ENCODE data around the gene YIF1B.
"Not testable (repeated sequence)": the region's sequence is repeated elsewhere in the genome, so short reads cannot be mapped to it uniquely, and the experiment has no call there.

Gene YIF1B

GRCh38 chr19:38265213-38265861 lies 50.4 kb downstream of the YIF1B start:
- ChIA-PET POLR2A (ENCODE audit: low non-redundant PET) (interaction anchor here (0.6 to 3.9 kb wide), 8 partner anchors 14 to 49 kb away, joined by 3 to 29 read pairs (median 5); partner anchors contain the start of gene C19orf33), CTCF (interaction anchor here (0.6 to 0.7 kb wide), 3 partner anchors 24 to 70 kb away, joined by 3 to 4 read pairs (median 3); no protein-coding TSS in a partner anchor)
- no peak for TF ChIP-seq CTCF (conservative IDR thresholded peaks at IDR 0.05; ENCODE audit: low read depth)
- H3K27ac ChIP-seq, result peak overlapping the region; percentile 96
- DNase-seq (ENCODE audit: low spot score), result peak; percentile 34

GRCh38 chr19:38264486-38265212 lies 51.1 kb downstream of the YIF1B start, which contains the start of gene SPINT2:
TSS of gene SPINT2 (plus strand) at chr19:38264573. CDS start at chr19:38264893, 320 bp downstream.
- CTCF ChIA-PET, result interaction anchor here (0.6 to 0.7 kb wide), 2 partner anchors 24 to 54 kb away, joined by 3 to 4 read pairs; no protein-coding TSS in a partner anchor
- peak within 1 kb of the TSS; percentile 96 for H3K27ac ChIP-seq
- no peak for TF ChIP-seq CTCF (conservative IDR thresholded peaks at IDR 0.05; ENCODE audit: low read depth)

GRCh38 chr19:38263689-38264485 lies 51.9 kb downstream of the YIF1B start:
- H3K27ac ChIP-seq, result peak overlapping the region; percentile 96
- ChIA-PET POLR2A (ENCODE audit: low non-redundant PET) (interaction anchor here (0.5 to 3.9 kb wide), 3 partner anchors 12 to 223 kb away, joined by 3 to 29 read pairs (median 6); partner anchors contain the start of gene C19orf33), CTCF (interaction anchor here (0.7 kb wide), 1 partner anchor 23 kb away, joined by 4 read pairs; no protein-coding TSS in a partner anchor)
- TF ChIP-seq CTCF (conservative IDR thresholded peaks at IDR 0.05; ENCODE audit: low read depth), result no peak
- DNase-seq (ENCODE audit: low spot score), result peak; percentile 95

More at GRCh38 chr19:38264486-38265212, 51.1 kb downstream of the YIF1B start, which contains the start of gene SPINT2:
- POLR2A ChIA-PET (ENCODE audit: low non-redundant PET), result interaction anchor here (0.5 to 3.9 kb wide), 6 partner anchors 13 to 224 kb away, joined by 3 to 29 read pairs (median 6); partner anchors contain the start of gene C19orf33
- peak; percentile 34 for DNase-seq (ENCODE audit: low spot score)

- no peak overlapping the region for H3K27ac ChIP-seq
- CTCF ChIA-PET, result no interaction called here
- POLR2A ChIA-PET (ENCODE audit: low non-redundant PET), result no interaction called here
- peak; percentile 38 for DNase-seq (ENCODE audit: low spot score)
- TF ChIP-seq CTCF (conservative IDR thresholded peaks at IDR 0.05; ENCODE audit: low read depth), result no peak
Observed at GRCh38 chr19:38262585-38263268, 53.0 kb downstream of the YIF1B start.

- DNase-seq (ENCODE audit: low spot score); CTCF ChIA-PET: not testable (repeated sequence)
Observed at GRCh38 chr19:38261942-38262341, 53.8 kb downstream of the YIF1B start.

GRCh38 chr19:38255383-38256014 lies 60.2 kb downstream of the YIF1B start:
- CTCF ChIA-PET, result no interaction called here
- TF ChIP-seq CTCF (conservative IDR thresholded peaks at IDR 0.05; ENCODE audit: low read depth), result no peak
- POLR2A ChIA-PET (ENCODE audit: low non-redundant PET), result interaction anchor here (0.6 kb wide), 2 partner anchors 104 to 336 kb away, joined by 3 to 5 read pairs; no protein-coding TSS in a partner anchor
- peak overlapping the region; percentile 11; the same call in 1 of the 2 replicates for H3K27ac ChIP-seq
- no peak for DNase-seq (ENCODE audit: low spot score)

More at GRCh38 chr19:38261942-38262341, 53.8 kb downstream of the YIF1B start:
- POLR2A ChIA-PET (ENCODE audit: low non-redundant PET); H3K27ac ChIP-seq: not testable (repeated sequence)

Measured in RWPE1 (cell line).